Adipose tissue (tissue), 3 donors: Measurements from ENCODE around the gene ITPRIPL2. TPM values are rescaled to one million over a fixed set of nuclear protein-coding genes. Genes with fewer than 3 reads are reported as not detected.

Experiments used
- H3K27ac ChIP-seq: one replicate; pipeline ENCODE4 v1.5.1; 2013; ENCODE audit warnings: low read depth, low read length
- WGBS, 3 donors: extraction: QIAGEN DNeasy Blood & Tissue Kit; methylation state at CpG; one replicate each; pipeline ENCODE4 v1.1.7; 2013; 5-methylcytosine and 5-hydroxymethylcytosine counted together
- polyA plus RNA-seq, 3 donors: library from polyadenylated mRNA; stranded (reverse); fragments of 200-250 nt; gene quantifications; one replicate each; pipeline ENCODE4 v1.2.3, GENCODE V29; 2013
- donor health status: healthy with polysubstance abuse.
- donor health status: Bipolar disorder and iron deficiency.
- donor health status: healthy.

The ITPRIPL2 gene
- polyA plus RNA-seq, 3 donors, result 7.7 to 29.1 (median 25.4) TPM

GRCh38 chr16:19164285-19164684, 50.5 kb downstream of the ITPRIPL2 start:
- WGBS, 3 donors, result 58 to 80% (median 77%) methylated on average over 4 of the region's 4 CpGs
- H3K27ac ChIP-seq, result no peak overlapping the region

GRCh38 chr16:19165101-19165500, 51.3 kb downstream of the ITPRIPL2 start:
- 84 to 90% (median 85%) methylated on average over 5 of the region's 5 CpGs for WGBS, 3 donors
- H3K27ac ChIP-seq, result no peak overlapping the region

DNA sequence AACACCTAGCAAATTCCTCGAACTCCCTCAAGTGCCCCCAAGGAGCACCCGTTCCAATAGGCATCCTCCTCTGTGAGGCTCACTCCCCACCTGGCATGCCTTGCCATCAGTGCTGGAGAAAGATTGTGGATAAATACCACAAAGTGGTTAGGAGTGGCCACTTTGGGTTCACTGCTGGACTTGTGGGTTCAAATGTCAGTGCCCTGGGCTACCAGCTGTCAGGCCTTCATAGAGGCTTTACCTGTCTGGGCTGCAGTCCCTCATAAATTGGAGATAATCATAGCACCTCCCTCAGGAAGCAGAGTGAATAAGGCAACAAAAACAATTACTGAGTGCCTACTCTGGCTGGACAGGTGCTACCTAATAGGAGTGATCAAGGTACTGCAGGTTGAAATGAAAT, 52.7 kb downstream of the ITPRIPL2 start:
- H3K27ac ChIP-seq, result no peak overlapping the region
- 68 to 88% (median 88%) methylated on average over 2 of the region's 2 CpGs for WGBS, 3 donors

DNA sequence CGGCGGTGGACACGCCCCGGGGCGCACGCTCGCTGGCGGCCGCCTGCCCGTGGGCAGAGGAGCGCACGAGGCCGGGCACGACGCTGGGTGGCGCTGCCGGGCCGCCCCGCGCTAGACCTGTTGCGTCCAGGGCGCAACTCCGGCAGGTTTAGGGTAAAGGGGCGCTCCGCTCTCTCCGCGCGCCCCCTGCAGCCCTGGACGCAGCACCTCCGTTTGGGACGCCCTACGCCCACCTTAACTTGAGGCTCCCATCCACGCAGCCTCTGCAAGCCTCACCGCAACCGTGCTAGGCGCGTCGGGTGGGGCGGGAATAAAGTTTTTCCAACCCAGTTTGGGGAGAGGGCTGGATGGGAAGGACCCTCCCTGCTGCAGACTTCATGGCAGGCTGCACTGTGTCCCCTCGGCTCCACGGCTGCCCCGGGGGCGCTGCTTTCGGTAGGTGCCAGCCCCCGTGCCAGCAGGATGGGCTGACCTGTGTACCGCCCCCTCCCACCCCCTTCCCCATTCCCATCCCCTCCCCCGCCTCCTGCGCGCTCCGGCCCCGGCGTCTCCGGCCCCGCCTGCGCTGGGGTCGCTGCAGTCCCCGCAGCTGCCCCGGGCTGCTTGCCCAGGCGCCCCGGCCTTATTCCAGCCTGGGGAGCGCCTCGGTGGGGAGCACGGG, 54.1 kb downstream of the ITPRIPL2 start, which contains the start of gene SYT17:
TSS of gene SYT17 (plus strand) at position 531 of the 661 bp plus-strand sequence. CDS start 407 bp downstream, outside the sequence.
- no peak within 1 kb of the TSS for H3K27ac ChIP-seq
- WGBS, 3 donors, result 1% methylated on average over 46 to 63 of the region's 63 CpGs

GRCh38 chr16:19168371-19169081, 54.8 kb downstream of the ITPRIPL2 start:
- 0 to 2% (median 1%) methylated on average over 49 to 67 of the region's 68 CpGs for WGBS, 3 donors

DNA sequence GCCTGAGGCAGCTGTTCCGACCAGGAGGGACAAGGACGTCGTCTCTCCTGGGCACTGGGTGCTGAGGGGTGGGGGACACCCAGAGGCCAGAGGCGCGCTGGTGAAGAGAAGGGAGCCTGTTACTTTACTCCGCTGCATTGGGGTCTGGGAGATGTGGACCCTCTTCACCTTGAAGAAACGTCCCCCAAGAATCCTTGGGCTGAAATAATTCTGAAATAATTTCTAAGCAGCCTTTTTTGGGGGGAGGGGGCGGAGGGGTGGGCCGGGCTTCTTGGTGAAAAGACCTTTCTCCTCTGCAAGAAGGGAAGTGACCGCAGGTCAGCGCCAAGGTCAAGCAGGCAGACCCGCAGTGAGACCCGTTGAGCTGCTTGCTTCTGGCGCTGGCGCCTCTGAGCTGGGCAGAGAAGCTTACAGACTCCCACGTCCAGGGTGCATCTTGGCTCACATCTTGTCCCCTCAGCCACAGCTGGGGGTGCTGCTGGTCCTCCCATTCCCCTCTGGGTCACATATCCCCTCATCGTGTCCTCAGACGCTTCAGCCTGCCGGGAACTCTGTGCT, 55.4 kb downstream of the ITPRIPL2 start:
- no peak overlapping the region for H3K27ac ChIP-seq
- 13 to 24% (median 21%) methylated on average over 19 of the region's 19 CpGs for WGBS, 3 donors

More at GRCh38 chr16:19168371-19169081, 54.8 kb downstream of the ITPRIPL2 start:
- H3K27ac ChIP-seq, result no peak overlapping the region

- H3K27ac ChIP-seq, result no peak overlapping the region
- WGBS, 3 donors, result 75 to 90% (median 76%) methylated on average over 7 of the region's 7 CpGs
Measured at GRCh38 chr16:19170043-19170655, 56.4 kb downstream of the ITPRIPL2 start.

Other genes with a start within 250 kb of the ITPRIPL2 start
- 10 to 100 TPM in 1 of 3 donors, 1 to 10 TPM in 2; 7.5 to 12.6 (median 8.0) TPM for gene SMG1, start 187.6 kb upstream of the ITPRIPL2 start, polyA plus RNA-seq
- gene TMC7, start 130.0 kb upstream of the ITPRIPL2 start, polyA plus RNA-seq, result 1 to 10 TPM in 2 of 3 donors, under 1 TPM in 1; 0.30 to 2.0 (median 1.3) TPM
- gene COQ7, start 46.4 kb upstream of the ITPRIPL2 start, polyA plus RNA-seq, result 10 to 100 TPM in 2 of 3 donors, 1 to 10 TPM in 1; 8.5 to 14.7 (median 10.2) TPM
- gene SYT17, start 54.3 kb downstream of the ITPRIPL2 start, polyA plus RNA-seq, result 10 to 100 TPM in 1 of 3 donors, 1 to 10 TPM in 2; 1.7 to 11.6 (median 2.1) TPM
- gene CLEC19A, start 171.8 kb downstream of the ITPRIPL2 start, polyA plus RNA-seq, result under 1 TPM in 1 of 3 donors, not detected in 2; 0.45 TPM